ENCODE measurements around the gene SPTLC2. TPM values are rescaled to one million over a fixed set of nuclear protein-coding genes. Genes with fewer than 3 reads are reported as not detected.

The SPTLC2 gene
- total and polyA plus RNA-seq, 2 experiments from 2014 or later, result 33.6 to 34.2 TPM

- 87% methylated on average over 7 of the region's 7 CpGs for WGBS (ENCODE audit: low lambda C conversion rate, missing lambda C conversion rate)
Observed at GRCh38 chr14:77488558-77488957, 127.9 kb downstream of the SPTLC2 start.

GRCh38 chr14:77485901-77486678 lies 130.3 kb downstream of the SPTLC2 start:
- Histone ChIP-seq H3K27me3 (no peaks in the 10 kb centered on the region), H3K9me3 (ENCODE audit: low read depth) (no peaks in the 10 kb centered on the region), H4K20me1 (ENCODE audit: insufficient read depth, poor library complexity, severe bottlenecking) (no peaks in the 10 kb centered on the region), H2AFZ (no peak overlapping the region), H3K4me1 (ENCODE audit: insufficient read depth) (no peaks in the 10 kb centered on the region), H3K79me2 (no peaks in the 10 kb centered on the region), H3K36me3 (replicated peaks; ENCODE audit: insufficient read depth, low read depth) (no peaks in the 10 kb centered on the region), H3K4me3 (no peak overlapping the region), H3K9me2 (replicated peaks; ENCODE audit: insufficient read depth) (no peaks in the 10 kb centered on the region), H3K4me2 (no peak overlapping the region), H3K27ac (no peak overlapping the region)
- TF ChIP-seq EZH2 (IDR thresholded peaks at IDR 0.05; ENCODE audit: borderline replicate concordance) (no peak), CTCF (IDR thresholded peaks at IDR 0.05; ENCODE audit: poor library complexity) (no peak), EZH2phosphoT487 (IDR thresholded peaks at IDR 0.05; ENCODE audit: low read depth, severe bottlenecking, unreplicated experiment) (no peak)
- WGBS (ENCODE audit: low lambda C conversion rate, missing lambda C conversion rate), result 89% methylated on average over 7 of the region's 7 CpGs
- no peak for DNase-seq (ENCODE audit: low spot score)

More at GRCh38 chr14:77488558-77488957, 127.9 kb downstream of the SPTLC2 start:
- TF ChIP-seq EZH2phosphoT487 (IDR thresholded peaks at IDR 0.05; ENCODE audit: low read depth, severe bottlenecking, unreplicated experiment) (no peak), EZH2 (IDR thresholded peaks at IDR 0.05; ENCODE audit: borderline replicate concordance) (no peak), CTCF (IDR thresholded peaks at IDR 0.05; ENCODE audit: poor library complexity) (no peak)
- Histone ChIP-seq H3K9me2 (replicated peaks; ENCODE audit: insufficient read depth) (no peaks in the 10 kb centered on the region), H3K36me3 (replicated peaks; ENCODE audit: insufficient read depth, low read depth) (no peaks in the 10 kb centered on the region), H3K4me3 (no peak overlapping the region), H3K4me2 (no peak overlapping the region), H3K9me3 (ENCODE audit: low read depth) (no peaks in the 10 kb centered on the region), H4K20me1 (ENCODE audit: insufficient read depth, poor library complexity, severe bottlenecking) (no peaks in the 10 kb centered on the region), H2AFZ (no peak overlapping the region), H3K27me3 (no peaks in the 10 kb centered on the region), H3K79me2 (no peaks in the 10 kb centered on the region), H3K4me1 (ENCODE audit: insufficient read depth) (no peaks in the 10 kb centered on the region), H3K27ac (no peak overlapping the region)
- DNase-seq (ENCODE audit: low spot score), result no peak

GRCh38 chr14:77485256-77485655 lies 131.2 kb downstream of the SPTLC2 start:
- Histone ChIP-seq H4K20me1 (ENCODE audit: insufficient read depth, poor library complexity, severe bottlenecking) (no peaks in the 10 kb centered on the region), H3K9me2 (replicated peaks; ENCODE audit: insufficient read depth) (no peaks in the 10 kb centered on the region), H3K27ac (no peak overlapping the region), H3K4me3 (no peak overlapping the region), H3K4me2 (no peak overlapping the region), H3K4me1 (ENCODE audit: insufficient read depth) (no peaks in the 10 kb centered on the region), H3K9me3 (ENCODE audit: low read depth) (no peaks in the 10 kb centered on the region), H3K36me3 (replicated peaks; ENCODE audit: insufficient read depth, low read depth) (no peaks in the 10 kb centered on the region), H2AFZ (no peak overlapping the region), H3K79me2 (no peaks in the 10 kb centered on the region), H3K27me3 (no peaks in the 10 kb centered on the region)
- TF ChIP-seq EZH2 (IDR thresholded peaks at IDR 0.05; ENCODE audit: borderline replicate concordance) (no peak), EZH2phosphoT487 (IDR thresholded peaks at IDR 0.05; ENCODE audit: low read depth, severe bottlenecking, unreplicated experiment) (no peak), CTCF (IDR thresholded peaks at IDR 0.05; ENCODE audit: poor library complexity) (no peak)
- 100% methylated on average over 3 of the region's 3 CpGs for WGBS (ENCODE audit: low lambda C conversion rate, missing lambda C conversion rate)
- DNase-seq (ENCODE audit: low spot score), result no peak
